WERI-Rb-1 (cell line): ENCODE measurements around the gene CYRIA.

Experiments used
- DNase-seq: peaks from one replicate; pipeline ENCODE4 v3.0.0-alpha.2; 2020
- H3K27ac ChIP-seq: fragments of 250-450 bp; sonication (Bioruptor Pico); 2 replicates; pipeline ENCODE4 v1.5.1; 2020; ENCODE audit warnings: mild to moderate bottlenecking, moderate library complexity
- H3K27me3 ChIP-seq: fragments of 250-450 bp; sonication (Bioruptor Pico); 2 replicates; pipeline ENCODE4 v1.5.1; 2021; ENCODE audit warnings: mild to moderate bottlenecking, low read depth, moderate library complexity; ENCODE audit not compliant: insufficient read depth, severe bottlenecking
- H3K36me3 ChIP-seq: fragments of 250-450 bp; sonication (Bioruptor Pico); 2 replicates; pipeline ENCODE4 v1.5.1; 2020; ENCODE audit warnings: mild to moderate bottlenecking, moderate library complexity
- H3K4me3 ChIP-seq: 2 replicates; pipeline ENCODE4 v1.5.1; 2011; ENCODE audit warnings: low read depth, mild to moderate bottlenecking, control low read depth, low read length
- H3K9me3 ChIP-seq: fragments of 250-450 bp; sonication (Bioruptor Pico); 2 replicates; pipeline ENCODE4 v1.5.1; 2021; ENCODE audit warnings: mild to moderate bottlenecking, moderate library complexity; ENCODE audit not compliant: severe bottlenecking
- CTCF ChIP-seq: IDR thresholded peaks from 2 replicates; pipeline ENCODE4 v1.5.1; 2011; ENCODE audit warnings: low read depth, mild to moderate bottlenecking, control low read depth, inconsistent platforms, low read length

The CYRIA gene

DNA sequence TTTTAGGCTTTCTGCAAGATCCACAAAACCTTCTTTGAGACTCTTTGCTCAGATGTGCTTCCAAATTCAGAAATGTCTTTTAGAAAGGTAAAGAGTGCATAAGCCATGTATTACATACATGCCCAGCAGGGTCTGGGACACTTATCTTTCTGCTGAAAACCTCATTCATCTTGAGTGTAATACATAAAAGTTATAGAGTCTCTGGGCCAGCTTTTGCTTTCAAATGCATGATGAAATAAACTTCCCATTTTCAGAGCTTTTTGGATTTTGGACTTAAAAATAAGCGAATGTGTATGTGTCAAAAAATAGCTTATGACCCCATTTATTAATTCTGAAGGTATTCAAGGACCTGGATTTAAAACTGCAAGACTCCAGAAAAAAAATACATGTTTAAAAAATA is 8.0 kb downstream of the CYRIA start:
- Histone ChIP-seq H3K27ac (no peak overlapping the region), H3K27me3 (no peaks in the 10 kb centered on the region), H3K4me3 (no peak overlapping the region), H3K36me3 (no peaks in the 10 kb centered on the region), H3K9me3 (no peaks in the 10 kb centered on the region)
- TF ChIP-seq CTCF: no peak
- DNase-seq: no peak

DNA sequence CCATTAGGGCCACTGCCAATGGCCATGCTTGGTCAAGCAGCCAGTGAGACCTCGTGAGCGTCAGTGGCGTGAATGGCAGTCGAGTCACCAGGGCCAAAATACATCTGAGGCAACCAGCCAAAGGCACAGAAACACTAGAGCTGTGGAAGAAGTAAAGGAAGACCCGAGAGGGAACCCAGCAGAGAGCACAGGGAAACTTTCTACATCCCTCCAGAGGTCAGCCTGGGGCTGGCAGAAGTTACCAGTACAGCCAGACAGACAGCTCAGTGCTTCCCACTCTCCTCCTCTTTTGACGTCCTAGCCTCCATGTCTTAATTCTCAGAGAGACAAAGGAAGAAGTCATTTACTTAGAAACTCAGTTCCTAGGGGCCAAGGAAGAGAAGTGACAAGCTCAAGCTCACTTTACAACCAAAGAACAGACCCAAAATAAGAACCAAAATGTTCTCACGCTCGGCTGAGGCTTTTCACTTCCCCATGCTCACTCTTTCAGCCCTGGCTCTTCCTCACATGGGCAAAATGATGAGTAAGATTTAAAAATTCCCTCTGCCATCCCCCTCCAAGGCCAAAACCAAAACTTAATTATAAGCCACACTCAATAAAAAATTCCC is 8.7 kb downstream of the CYRIA start:
- Histone ChIP-seq H3K27me3 (no peaks in the 10 kb centered on the region), H3K4me3 (no peak overlapping the region), H3K27ac (no peak overlapping the region), H3K36me3 (no peaks in the 10 kb centered on the region), H3K9me3 (no peaks in the 10 kb centered on the region)
- TF ChIP-seq CTCF: no peak
- no peak for DNase-seq

DNA sequence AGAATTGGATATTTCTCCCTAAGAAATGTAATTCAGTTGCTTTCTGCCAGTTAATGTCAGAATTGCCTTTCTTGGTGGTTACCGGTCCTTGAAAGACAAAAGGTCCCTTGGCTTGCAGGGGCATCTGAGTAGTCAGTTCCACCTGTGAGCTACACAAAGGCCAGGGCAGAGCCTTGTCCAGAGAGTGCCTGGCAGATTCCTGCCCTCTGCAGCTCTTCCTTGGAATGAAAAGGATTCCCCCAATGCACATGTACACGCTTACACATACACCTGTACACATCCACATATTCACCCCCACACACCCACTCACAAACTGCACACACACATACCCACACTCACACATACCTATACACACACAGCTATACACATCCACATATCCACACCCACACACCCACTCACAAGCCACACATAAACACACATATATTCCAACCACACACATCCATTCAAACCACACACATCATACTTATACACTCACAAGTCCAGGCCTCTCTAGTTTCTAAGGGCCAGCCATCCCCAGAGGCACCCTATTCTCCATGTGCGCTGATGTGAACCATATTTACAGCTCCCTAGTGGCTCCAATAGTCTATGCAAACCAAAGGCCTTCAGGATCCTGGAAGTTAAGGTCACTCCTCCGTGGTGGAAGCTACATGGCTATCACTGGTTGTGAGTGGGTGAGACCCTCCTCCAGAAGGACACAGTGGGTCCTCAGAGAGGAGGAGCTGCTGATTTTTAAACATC is 9.6 kb downstream of the CYRIA start:
- no peaks in the 10 kb centered on the region for H3K9me3 ChIP-seq
- no peak overlapping the region for H3K4me3 ChIP-seq
- TF ChIP-seq CTCF: no peak
- H3K27me3 ChIP-seq: no peaks in the 10 kb centered on the region
- H3K36me3 ChIP-seq: no peaks in the 10 kb centered on the region
- no peak overlapping the region for H3K27ac ChIP-seq
- no peak for DNase-seq

GRCh38 chr2:16655445-16655837 is 10.2 kb downstream of the CYRIA start:
- no peaks in the 10 kb centered on the region for H3K9me3 ChIP-seq
- H3K4me3 ChIP-seq: no peak overlapping the region
- no peak for DNase-seq
- TF ChIP-seq CTCF: no peak
- H3K36me3 ChIP-seq: no peaks in the 10 kb centered on the region
- no peaks in the 10 kb centered on the region for H3K27me3 ChIP-seq
- H3K27ac ChIP-seq: no peak overlapping the region

DNA sequence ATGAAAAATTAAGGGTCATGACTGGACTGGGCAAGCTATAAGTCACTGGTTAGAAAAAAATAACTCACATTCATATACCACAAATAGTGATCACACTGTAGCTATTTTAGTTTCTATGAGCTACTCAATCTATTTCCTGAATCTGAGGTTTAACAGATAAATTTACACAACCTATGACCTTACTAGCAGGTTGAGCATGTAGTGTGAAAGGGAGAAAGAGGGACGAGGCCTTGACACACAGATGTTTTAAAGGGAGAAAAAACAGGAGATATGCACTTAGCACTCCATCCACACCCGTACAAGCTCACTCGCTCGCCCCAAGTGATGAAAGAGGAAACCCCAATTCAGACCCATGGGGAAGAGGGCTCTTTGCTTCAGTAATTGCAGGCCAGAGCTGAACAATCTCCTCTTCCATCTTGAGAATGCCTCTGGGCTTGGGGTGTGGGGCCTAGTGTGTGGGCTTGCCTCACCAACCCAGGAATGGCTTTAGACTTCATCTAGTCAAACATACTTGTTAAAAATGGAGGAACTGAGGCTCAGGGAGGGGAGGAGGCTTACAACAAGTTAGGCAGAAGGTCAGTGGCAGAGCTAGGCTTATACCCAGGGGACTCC is 10.7 kb downstream of the CYRIA start:
- Histone ChIP-seq H3K36me3 (no peaks in the 10 kb centered on the region), H3K4me3 (no peak overlapping the region), H3K27ac (no peak overlapping the region), H3K9me3 (no peaks in the 10 kb centered on the region), H3K27me3 (no peaks in the 10 kb centered on the region)
- no peak for TF ChIP-seq CTCF
- no peak for DNase-seq
